Measurements from ENCODE around the gene RGS10. TPM values are rescaled to one million over a fixed set of nuclear protein-coding genes. Genes with fewer than 3 reads are reported as not detected.

Gene RGS10
- total RNA-seq, 1 donor from 2014 or later, result 10.5 TPM

- DNase-seq, result no peak
Measured at GRCh38 chr10:119518176-119518575, 24.3 kb downstream of the RGS10 start.

GRCh38 chr10:119517235-119518141 is 25.0 kb downstream of the RGS10 start:
- DNase-seq, result no peak

- DNase-seq, result no peak
Measured at GRCh38 chr10:119516381-119517234, 25.9 kb downstream of the RGS10 start.

GRCh38 chr10:119515511-119516045 is 26.9 kb downstream of the RGS10 start:
- no peak for DNase-seq

GRCh38 chr10:119514819-119515218 is 27.7 kb downstream of the RGS10 start:
- no peak for DNase-seq

GRCh38 chr10:119511828-119512515 is 30.5 kb downstream of the RGS10 start:
- DNase-seq, result no peak

- no peak for DNase-seq
Measured at GRCh38 chr10:119509909-119510451, 32.5 kb downstream of the RGS10 start.

GRCh38 chr10:119507115-119507514 is 35.4 kb downstream of the RGS10 start:
- no peak for DNase-seq

- no peak for DNase-seq
Measured at GRCh38 chr10:119505588-119506315, 36.8 kb downstream of the RGS10 start.

- DNase-seq, result no peak
Measured at GRCh38 chr10:119505131-119505551, 37.4 kb downstream of the RGS10 start.

- DNase-seq, result no peak
Measured at GRCh38 chr10:119504651-119505050, 37.9 kb downstream of the RGS10 start.

GRCh38 chr10:119503821-119504220 is 38.7 kb downstream of the RGS10 start:
- DNase-seq, result no peak

- DNase-seq, result no peak
Measured at GRCh38 chr10:119502618-119503155, 39.8 kb downstream of the RGS10 start.

GRCh38 chr10:119502209-119502608 is 40.3 kb downstream of the RGS10 start:
- DNase-seq, result no peak

GRCh38 chr10:119501690-119502089 is 40.8 kb downstream of the RGS10 start:
- no peak for DNase-seq

- no peak for DNase-seq
Measured at GRCh38 chr10:119500821-119501220, 41.7 kb downstream of the RGS10 start.

GRCh38 chr10:119500123-119500795 is 42.3 kb downstream of the RGS10 start:
- no peak for DNase-seq

- no peak for DNase-seq
Measured at GRCh38 chr10:119499677-119500002, 42.9 kb downstream of the RGS10 start.

GRCh38 chr10:119498889-119499676 is 43.4 kb downstream of the RGS10 start:
- DNase-seq, result no peak

GRCh38 chr10:119497243-119497642 is 45.3 kb downstream of the RGS10 start:
- DNase-seq, result no peak
